Skeletal muscle tissue (tissue), 4 donors: ENCODE data around the gene TCP11L1. TPM values are rescaled to one million over a fixed set of nuclear protein-coding genes. Genes with fewer than 3 reads are reported as not detected.
A peak's percentile ranks its signal among the peaks of the same experiment; 100 is the strongest.

Experiments used
- H3K27ac ChIP-seq: one replicate; pipeline ENCODE4 v1.7.0; 2013; ENCODE audit warnings: mild to moderate bottlenecking, low read depth, low read length, inconsistent platforms
- H3K27me3 ChIP-seq, 3 donors: one replicate each; pipeline ENCODE4 v1.7.0; 2013; ENCODE audit warnings: low read length in 3 of 3; ENCODE audit not compliant: control insufficient read depth in 3 of 3, insufficient read depth in 3 of 3
- H3K36me3 ChIP-seq, 3 donors: one replicate each; pipeline ENCODE4 v1.7.0; 2013; ENCODE audit warnings: low read length in 3 of 3; ENCODE audit not compliant: control insufficient read depth in 3 of 3, insufficient read depth in 3 of 3
- H3K4me1 ChIP-seq, 3 donors: one replicate each; pipeline ENCODE4 v1.7.0; 2013; ENCODE audit warnings: low read length in 3 of 3, mild to moderate bottlenecking in 3 of 3; ENCODE audit not compliant: control insufficient read depth in 3 of 3, insufficient read depth in 3 of 3
- H3K4me3 ChIP-seq, 3 donors: one replicate each; pipeline ENCODE4 v1.7.0; 2013; ENCODE audit warnings: low read length in 3 of 3
- H3K9ac ChIP-seq, 3 donors: one replicate each; pipeline ENCODE4 v1.7.0; 2013; ENCODE audit warnings: low read length in 3 of 3, mild to moderate bottlenecking in 3 of 3, moderate library complexity in 2 of 3, low read depth in 1 of 3
- H3K9me3 ChIP-seq, 3 donors: one replicate each; pipeline ENCODE4 v1.7.0; 2013; ENCODE audit warnings: low read length in 3 of 3; ENCODE audit not compliant: control insufficient read depth in 3 of 3
- total RNA-seq: library from RNA; depleted of rRNA; stranded (reverse); fragments of >200 nt; gene quantifications from one replicate; pipeline ENCODE4 v1.2.3, GENCODE V29; 2014
- donor health status: Osteomylitis.

The TCP11L1 gene
- total RNA-seq, result 11.5 TPM

DNA sequence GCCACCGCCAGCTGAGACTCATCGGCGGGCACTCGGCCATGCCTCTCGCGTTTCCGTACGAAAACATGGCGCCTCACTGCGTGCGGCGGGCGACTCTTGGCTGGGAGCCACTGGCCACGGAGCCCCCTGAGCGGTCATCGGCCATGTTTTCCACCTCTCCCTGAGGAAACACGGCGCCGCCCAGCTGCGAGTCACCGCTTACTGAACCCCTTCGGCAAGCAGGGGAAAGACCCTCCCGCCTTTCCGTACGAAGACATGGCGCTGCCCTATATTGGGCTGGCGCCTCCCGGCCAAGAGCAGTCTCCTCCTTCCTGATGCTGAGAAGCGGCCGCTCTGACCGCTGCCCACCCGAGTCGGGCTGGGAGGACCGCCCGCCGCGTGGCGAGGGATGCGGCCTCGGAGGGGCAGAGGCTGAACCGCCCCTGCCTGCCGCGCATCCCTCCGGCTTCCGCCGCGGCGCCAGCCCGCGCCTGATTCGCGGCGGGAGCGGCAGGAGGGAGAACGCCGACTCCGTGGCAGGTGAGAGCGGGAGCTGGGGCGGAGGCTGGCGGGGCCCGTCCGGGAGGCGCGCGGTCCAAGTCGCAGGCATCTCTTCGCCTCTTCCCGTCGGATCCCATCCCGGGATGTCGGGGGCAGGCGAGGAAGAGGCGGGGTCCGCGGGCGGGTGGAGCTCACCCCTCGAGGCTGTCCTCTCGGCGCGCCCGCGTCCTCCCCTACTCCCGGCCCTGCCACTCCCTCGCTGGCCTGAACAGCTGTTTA is at the start of gene TCP11L1:
Gene TCP11L1 (plus strand): TSS at position 299 of the 759 bp plus-strand sequence. CDS start 4,202 bp downstream, outside the sequence.
- Histone ChIP-seq H3K27ac (peak within 1 kb of the TSS; percentile 97), H3K4me1 (peaks cover 7 to 10% (median 8%) of the 10 kb centered on the region in 3 donors), H3K9ac (peak within 1 kb of the TSS; percentile 75 to 96 (median 91)), H3K9me3 (no peaks in the 10 kb centered on the region), H3K27me3 (no peaks in the 10 kb centered on the region), H3K36me3 (peaks cover 0 to 3% (median 0%) of the 10 kb centered on the region in 3 donors), H3K4me3 (peak within 1 kb of the TSS; percentile 85 to 97 (median 97))

DNA sequence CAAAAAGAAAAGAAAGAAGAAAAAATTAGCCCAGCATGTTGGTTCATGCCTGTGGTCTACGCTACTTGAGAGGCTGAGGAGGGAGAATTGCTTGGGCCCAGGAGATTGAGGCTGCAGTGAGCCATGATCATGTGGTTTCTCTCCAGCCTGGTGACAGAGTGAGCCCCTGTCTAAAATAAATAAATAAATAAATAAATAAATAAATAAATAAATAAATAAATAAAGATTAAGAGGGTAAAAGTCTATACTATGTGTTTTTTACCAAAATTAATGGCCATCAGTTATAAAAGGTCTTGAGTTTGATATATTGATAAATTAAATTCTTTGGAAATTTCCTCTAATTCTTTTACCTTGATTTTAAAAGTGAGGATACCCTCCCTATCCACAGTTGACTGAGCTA is 48.9 kb upstream of the TCP11L1 start:
- no peaks in the 10 kb centered on the region for H3K4me1 ChIP-seq
- no peak overlapping the region for H3K27ac ChIP-seq
- H3K4me3 ChIP-seq, result no peak overlapping the region
- H3K36me3 ChIP-seq, result no peaks in the 10 kb centered on the region
- no peaks in the 10 kb centered on the region for H3K27me3 ChIP-seq
- no peak overlapping the region for H3K9ac ChIP-seq
- peaks cover 0 to 4% (median 0%) of the 10 kb centered on the region in 3 donors for H3K9me3 ChIP-seq

- Histone ChIP-seq H3K4me3 (no peak overlapping the region), H3K27ac (no peak overlapping the region), H3K9ac (no peak overlapping the region), H3K9me3 (peaks cover 0 to 4% (median 0%) of the 10 kb centered on the region in 3 donors), H3K36me3 (no peaks in the 10 kb centered on the region), H3K4me1 (no peaks in the 10 kb centered on the region), H3K27me3 (no peaks in the 10 kb centered on the region)
Observed at GRCh38 chr11:32991427-32991826, 47.9 kb upstream of the TCP11L1 start.

- no peaks in the 10 kb centered on the region for H3K36me3 ChIP-seq
- no peaks in the 10 kb centered on the region for H3K27me3 ChIP-seq
Observed at GRCh38 chr11:32991898-32992297, 47.5 kb upstream of the TCP11L1 start.

DNA sequence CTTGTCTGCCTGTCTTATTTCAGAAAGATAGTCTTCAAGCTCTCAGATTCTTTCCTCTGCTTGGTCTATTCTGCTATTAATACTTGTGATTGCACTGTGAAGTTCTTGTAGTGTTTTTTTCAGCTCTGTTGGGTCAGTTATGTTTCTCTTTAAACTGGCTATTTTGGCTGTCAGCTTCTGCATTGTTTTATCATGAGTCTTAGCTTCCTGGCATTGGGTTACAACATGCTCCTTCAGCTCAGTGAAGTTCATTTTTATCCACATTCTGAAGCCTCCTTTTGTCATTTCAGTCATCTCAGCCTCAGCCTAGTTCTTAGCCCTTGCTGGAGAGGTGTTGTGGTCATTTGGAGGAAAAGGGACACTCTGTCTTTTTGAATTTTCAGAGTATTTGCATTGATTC is 39.2 kb upstream of the TCP11L1 start:
- no peak overlapping the region for H3K27ac ChIP-seq
- no peaks in the 10 kb centered on the region for H3K27me3 ChIP-seq
- no peaks in the 10 kb centered on the region for H3K9me3 ChIP-seq
- no peak overlapping the region for H3K4me3 ChIP-seq
- H3K9ac ChIP-seq, result no peak overlapping the region
- H3K4me1 ChIP-seq, result no peaks in the 10 kb centered on the region
- no peaks in the 10 kb centered on the region for H3K36me3 ChIP-seq

More at GRCh38 chr11:32991898-32992297, 47.5 kb upstream of the TCP11L1 start:
- Histone ChIP-seq H3K9ac (no peak overlapping the region), H3K4me3 (no peak overlapping the region), H3K27ac (no peak overlapping the region), H3K4me1 (no peaks in the 10 kb centered on the region), H3K9me3 (peaks cover 0 to 4% (median 0%) of the 10 kb centered on the region in 3 donors)

GRCh38 chr11:33001281-33001680 is 38.1 kb upstream of the TCP11L1 start:
- no peaks in the 10 kb centered on the region for H3K36me3 ChIP-seq
- no peak overlapping the region for H3K9ac ChIP-seq
- no peaks in the 10 kb centered on the region for H3K27me3 ChIP-seq
- no peaks in the 10 kb centered on the region for H3K9me3 ChIP-seq
- H3K27ac ChIP-seq, result no peak overlapping the region
- no peaks in the 10 kb centered on the region for H3K4me1 ChIP-seq
- H3K4me3 ChIP-seq, result no peak overlapping the region

DNA sequence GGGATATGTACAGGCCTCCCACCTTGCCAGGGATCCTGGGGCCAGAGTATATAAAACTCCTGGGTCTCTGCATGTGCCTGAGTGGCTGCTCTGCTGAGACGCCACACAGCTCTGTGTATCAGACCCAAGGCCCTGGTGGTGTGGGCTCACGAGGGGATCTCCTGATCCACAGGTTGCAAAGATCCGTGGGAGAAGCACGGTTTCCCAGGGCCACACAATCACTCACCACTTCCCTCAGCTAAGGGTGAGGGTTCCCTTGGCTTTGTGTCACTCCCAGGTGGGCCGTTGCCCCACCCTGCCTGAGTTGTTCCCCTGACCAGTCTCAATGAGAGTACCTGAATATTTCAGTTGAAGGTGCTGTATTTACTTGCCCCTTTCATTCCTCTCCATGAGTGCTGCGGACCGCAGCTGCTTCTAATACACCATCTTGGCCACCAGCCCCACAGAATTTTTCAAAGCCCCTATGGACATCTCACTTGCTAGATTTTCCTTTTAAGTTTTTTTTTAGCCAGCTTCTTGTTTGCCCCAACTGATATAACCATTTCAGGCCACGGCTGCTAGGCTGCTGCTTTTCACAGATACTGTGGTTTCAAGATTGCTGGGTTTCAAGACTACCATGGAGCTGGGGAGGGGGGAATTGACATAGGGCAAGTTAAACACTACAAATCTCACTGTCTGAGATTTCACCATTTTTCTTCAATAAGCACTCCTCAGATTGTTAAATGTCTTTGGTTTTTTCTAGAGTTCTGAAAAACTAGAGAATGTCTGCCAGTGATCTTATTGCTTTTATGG is 37.4 kb upstream of the TCP11L1 start:
- no peaks in the 10 kb centered on the region for H3K4me1 ChIP-seq
- H3K9ac ChIP-seq, result no peak overlapping the region
- no peaks in the 10 kb centered on the region for H3K9me3 ChIP-seq
- H3K27me3 ChIP-seq, result no peaks in the 10 kb centered on the region
- no peaks in the 10 kb centered on the region for H3K36me3 ChIP-seq
- no peak overlapping the region for H3K4me3 ChIP-seq
- no peak overlapping the region for H3K27ac ChIP-seq

GRCh38 chr11:33005175-33005574 is 34.2 kb upstream of the TCP11L1 start:
- no peaks in the 10 kb centered on the region for H3K27me3 ChIP-seq
- no peak overlapping the region for H3K4me3 ChIP-seq
- H3K9ac ChIP-seq, result no peak overlapping the region
- H3K27ac ChIP-seq, result no peak overlapping the region
- no peaks in the 10 kb centered on the region for H3K4me1 ChIP-seq
- no peaks in the 10 kb centered on the region for H3K36me3 ChIP-seq
- no peaks in the 10 kb centered on the region for H3K9me3 ChIP-seq

- H3K9me3 ChIP-seq, result no peaks in the 10 kb centered on the region
- H3K4me1 ChIP-seq, result no peaks in the 10 kb centered on the region
- H3K27me3 ChIP-seq, result no peaks in the 10 kb centered on the region
- no peak overlapping the region for H3K27ac ChIP-seq
- no peak overlapping the region for H3K4me3 ChIP-seq
- H3K36me3 ChIP-seq, result no peaks in the 10 kb centered on the region
- no peak overlapping the region for H3K9ac ChIP-seq
Observed at GRCh38 chr11:33006010-33006409, 33.4 kb upstream of the TCP11L1 start.

DNA sequence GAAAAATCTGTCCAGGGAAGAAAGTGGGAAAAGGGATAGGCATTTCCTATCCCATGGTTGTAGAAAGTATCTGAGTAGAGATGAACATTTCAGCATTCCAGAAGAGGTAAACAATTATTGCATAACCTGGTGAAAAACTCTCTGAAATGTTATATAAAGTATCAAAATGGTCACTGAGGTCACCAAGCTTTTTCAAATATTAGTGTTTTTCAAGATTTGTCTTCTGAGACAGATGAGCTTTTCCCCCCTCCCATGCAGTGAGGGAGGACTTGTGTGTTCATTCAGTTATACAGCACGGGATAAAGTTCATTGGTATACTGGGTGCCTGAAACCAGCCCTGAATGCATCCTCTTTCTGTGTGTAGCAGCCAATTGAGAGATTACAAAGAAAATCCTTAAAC is 25.6 kb upstream of the TCP11L1 start:
- no peaks in the 10 kb centered on the region for H3K9me3 ChIP-seq
- no peak overlapping the region for H3K9ac ChIP-seq
- H3K36me3 ChIP-seq, result no peaks in the 10 kb centered on the region
- no peak overlapping the region for H3K4me3 ChIP-seq
- peaks cover 6 to 14% (median 10%) of the 10 kb centered on the region in 3 donors for H3K4me1 ChIP-seq
- no peaks in the 10 kb centered on the region for H3K27me3 ChIP-seq
- H3K27ac ChIP-seq, result no peak overlapping the region
